ENCODE measurements around the gene ZBTB32. TPM values are rescaled to one million over a fixed set of nuclear protein-coding genes. Genes with fewer than 3 reads are reported as not detected.

ZBTB32 gene
- total RNA-seq, 2 donors from 2014 or later, result not detected

GRCh38 chr19:35738887-35739229 is 34.5 kb downstream of the ZBTB32 start:
- Histone ChIP-seq H3K9ac (ENCODE audit: extremely low read depth, low read length, poor library complexity, severe bottlenecking) (no peak overlapping the region), H3K9me3 (ENCODE audit: control insufficient read depth, low read length) (no peaks in the 10 kb centered on the region), H3K27ac (ENCODE audit: low read depth, low read length) (no peak overlapping the region), H3K27me3 (ENCODE audit: control insufficient read depth, insufficient read depth, low read length, poor library complexity, severe bottlenecking) (no peaks in the 10 kb centered on the region), H3K4me1 (ENCODE audit: control insufficient read depth, insufficient read depth, low read length) (no peaks in the 10 kb centered on the region), H3K4me3 (ENCODE audit: low read length) (no peak overlapping the region), H3K36me3 (ENCODE audit: control insufficient read depth, insufficient read depth, low read length) (peaks cover 49% of the 10 kb centered on the region)
- WGBS, 2 experiments (ENCODE audit: insufficient coverage in 1 of 2, insufficient read length in 1 of 2), result 90% methylated on average over 2 of the region's 2 CpGs; no CpG with 5 or more reads in 1 of the 2 experiments
- H3K4me1 Mint-ChIP-seq, result no peaks in the 10 kb centered on the region
- H3K36me3 Mint-ChIP-seq (ENCODE audit: low read depth), result peaks cover 51% of the 10 kb centered on the region
- no peak for TF ChIP-seq CTCF (conservative IDR thresholded peaks at IDR 0.05)
- no peak overlapping the region for H3K4me3 Mint-ChIP-seq
- no peaks in the 10 kb centered on the region for H3K9me3 Mint-ChIP-seq
- no peak for DNase-seq
- no peaks in the 10 kb centered on the region for H3K27me3 Mint-ChIP-seq (ENCODE audit: insufficient read depth)
- H3K27ac Mint-ChIP-seq, result no peak overlapping the region

- no peaks in the 10 kb centered on the region for H3K4me1 ChIP-seq (ENCODE audit: control insufficient read depth, insufficient read depth, low read length)
- peak overlapping the region; percentile 62 for H3K9ac ChIP-seq (ENCODE audit: extremely low read depth, low read length, poor library complexity, severe bottlenecking)
- no peaks in the 10 kb centered on the region for H3K27me3 ChIP-seq (ENCODE audit: control insufficient read depth, insufficient read depth, low read length, poor library complexity, severe bottlenecking)
- DNase-seq, result peak; percentile 62
- H3K9me3 ChIP-seq (ENCODE audit: control insufficient read depth, low read length), result no peaks in the 10 kb centered on the region
- H3K27me3 Mint-ChIP-seq (ENCODE audit: insufficient read depth), result no peaks in the 10 kb centered on the region
- 82 to 87% methylated on average over 7 to 28 of the region's 29 CpGs for WGBS, 2 experiments (ENCODE audit: insufficient coverage in 1 of 2, insufficient read length in 1 of 2)
- H3K4me1 Mint-ChIP-seq, result no peaks in the 10 kb centered on the region
- peaks cover 45% of the 10 kb centered on the region for H3K36me3 Mint-ChIP-seq (ENCODE audit: low read depth)
- peak overlapping the region; percentile 66 for H3K4me3 Mint-ChIP-seq
- peak overlapping the region; percentile 87 for H3K4me3 ChIP-seq (ENCODE audit: low read length)
- H3K36me3 ChIP-seq (ENCODE audit: control insufficient read depth, insufficient read depth, low read length), result peaks cover 42% of the 10 kb centered on the region
- H3K27ac Mint-ChIP-seq, result peak overlapping the region; percentile 52
- no peak overlapping the region for H3K27ac ChIP-seq (ENCODE audit: low read depth, low read length)
- H3K9me3 Mint-ChIP-seq, result no peaks in the 10 kb centered on the region
- TF ChIP-seq CTCF (conservative IDR thresholded peaks at IDR 0.05), result no peak
Measured at GRCh38 chr19:35739275-35740107, 35.1 kb downstream of the ZBTB32 start.

GRCh38 chr19:35740108-35740422 is 35.7 kb downstream of the ZBTB32 start:
- Histone ChIP-seq H3K4me1 (ENCODE audit: control insufficient read depth, insufficient read depth, low read length) (no peaks in the 10 kb centered on the region), H3K4me3 (ENCODE audit: low read length) (peak overlapping the region; percentile 87), H3K9ac (ENCODE audit: extremely low read depth, low read length, poor library complexity, severe bottlenecking) (peak overlapping the region; percentile 62), H3K27ac (ENCODE audit: low read depth, low read length) (peak overlapping the region; percentile 60), H3K9me3 (ENCODE audit: control insufficient read depth, low read length) (no peaks in the 10 kb centered on the region), H3K27me3 (ENCODE audit: control insufficient read depth, insufficient read depth, low read length, poor library complexity, severe bottlenecking) (no peaks in the 10 kb centered on the region), H3K36me3 (ENCODE audit: control insufficient read depth, insufficient read depth, low read length) (peaks cover 37% of the 10 kb centered on the region)
- Mint-ChIP-seq H3K36me3 (ENCODE audit: low read depth) (peaks cover 39% of the 10 kb centered on the region), H3K27me3 (ENCODE audit: insufficient read depth) (no peaks in the 10 kb centered on the region), H3K9me3 (no peaks in the 10 kb centered on the region), H3K4me3 (peak overlapping the region; percentile 66), H3K4me1 (no peaks in the 10 kb centered on the region), H3K27ac (peak overlapping the region; percentile 98)
- no peak for TF ChIP-seq CTCF (conservative IDR thresholded peaks at IDR 0.05)
- 9% methylated on average over 16 of the region's 16 CpGs; no CpG with 5 or more reads in 1 of the 2 experiments for WGBS, 2 experiments (ENCODE audit: insufficient coverage in 1 of 2, insufficient read length in 1 of 2)
- no peak for DNase-seq
